ENCODE data around the gene NT5DC3.

Gene NT5DC3

DNA sequence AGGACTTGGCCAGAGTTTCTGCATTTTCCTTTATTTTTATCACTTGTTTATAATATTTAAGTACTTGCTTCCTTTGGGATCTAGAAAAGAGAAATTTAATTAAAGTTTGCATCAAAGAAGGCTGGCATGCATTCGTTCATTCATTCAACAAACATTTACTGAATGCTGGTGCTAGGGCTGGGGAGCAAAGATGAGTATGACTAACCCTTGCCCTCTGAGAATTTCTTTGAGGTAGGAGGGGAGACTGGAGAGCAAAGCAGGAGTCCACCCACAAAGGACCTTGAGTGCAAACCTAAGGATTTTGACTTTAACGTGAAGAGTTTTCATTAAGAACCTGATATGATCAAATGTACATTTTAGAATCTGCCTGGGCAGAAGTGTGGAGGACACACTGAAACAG, 16.1 kb upstream of the NT5DC3 start:
- DNase-seq (ENCODE audit: low spot score) = no peak
- in situ Hi-C loops (cut with MboI; ENCODE audit: low sequenced_read_pairs, unreplicated experiment) = no loop called here
- TF ChIP-seq, protein P1, sequence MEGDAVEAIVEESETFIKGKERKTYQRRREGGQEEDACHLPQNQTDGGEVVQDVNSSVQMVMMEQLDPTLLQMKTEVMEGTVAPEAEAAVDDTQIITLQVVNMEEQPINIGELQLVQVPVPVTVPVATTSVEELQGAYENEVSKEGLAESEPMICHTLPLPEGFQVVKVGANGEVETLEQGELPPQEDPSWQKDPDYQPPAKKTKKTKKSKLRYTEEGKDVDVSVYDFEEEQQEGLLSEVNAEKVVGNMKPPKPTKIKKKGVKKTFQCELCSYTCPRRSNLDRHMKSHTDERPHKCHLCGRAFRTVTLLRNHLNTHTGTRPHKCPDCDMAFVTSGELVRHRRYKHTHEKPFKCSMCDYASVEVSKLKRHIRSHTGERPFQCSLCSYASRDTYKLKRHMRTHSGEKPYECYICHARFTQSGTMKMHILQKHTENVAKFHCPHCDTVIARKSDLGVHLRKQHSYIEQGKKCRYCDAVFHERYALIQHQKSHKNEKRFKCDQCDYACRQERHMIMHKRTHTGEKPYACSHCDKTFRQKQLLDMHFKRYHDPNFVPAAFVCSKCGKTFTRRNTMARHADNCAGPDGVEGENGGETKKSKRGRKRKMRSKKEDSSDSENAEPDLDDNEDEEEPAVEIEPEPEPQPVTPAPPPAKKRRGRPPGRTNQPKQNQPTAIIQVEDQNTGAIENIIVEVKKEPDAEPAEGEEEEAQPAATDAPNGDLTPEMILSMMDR (IDR thresholded peaks at IDR 0.05; ENCODE audit: borderline replicate concordance, control extremely low read depth, extremely low read depth, insufficient read depth, missing control alignments) = no peak

DNA sequence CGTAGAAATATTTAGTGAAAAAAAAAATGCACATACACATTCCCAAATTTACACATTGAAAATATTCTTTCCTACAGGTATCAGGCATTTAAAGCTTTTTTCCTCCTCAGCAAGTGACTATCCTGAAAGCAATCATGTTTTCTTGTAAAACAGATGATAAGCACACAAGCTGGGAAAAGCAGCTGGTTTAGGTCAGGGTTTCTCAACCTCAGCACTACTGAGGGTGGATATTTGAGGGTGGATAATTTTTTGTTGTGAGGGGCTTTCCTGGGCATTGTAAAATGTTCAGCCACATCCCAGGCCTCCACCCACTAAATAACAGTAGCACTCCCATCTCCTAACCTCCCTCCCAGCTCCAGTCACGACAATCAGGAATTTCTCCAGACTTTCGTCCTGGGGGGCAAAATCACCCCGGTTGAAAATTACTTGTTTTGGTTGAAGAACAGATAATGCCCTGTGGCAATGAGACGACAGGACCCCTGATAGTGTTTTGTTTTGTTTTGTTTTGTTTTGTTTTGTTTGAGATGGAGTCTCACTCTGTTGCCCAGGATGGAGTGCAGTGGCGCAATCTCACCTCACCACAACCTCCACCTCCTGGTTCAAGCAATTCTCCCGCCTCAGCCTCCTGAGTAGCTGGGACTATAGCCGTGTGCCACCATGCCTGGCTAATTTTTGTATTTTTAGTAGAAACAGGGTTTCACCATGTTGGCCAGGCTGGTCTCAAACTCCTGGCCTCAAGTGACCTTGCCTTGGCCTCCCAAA, 15.0 kb upstream of the NT5DC3 start:
- TF ChIP-seq, protein P1 (IDR thresholded peaks at IDR 0.05; ENCODE audit: borderline replicate concordance, control extremely low read depth, extremely low read depth, insufficient read depth, missing control alignments) = no peak
- no peak for DNase-seq (ENCODE audit: low spot score)
- in situ Hi-C loops (cut with MboI; ENCODE audit: low sequenced_read_pairs, unreplicated experiment) = no loop called here

DNA sequence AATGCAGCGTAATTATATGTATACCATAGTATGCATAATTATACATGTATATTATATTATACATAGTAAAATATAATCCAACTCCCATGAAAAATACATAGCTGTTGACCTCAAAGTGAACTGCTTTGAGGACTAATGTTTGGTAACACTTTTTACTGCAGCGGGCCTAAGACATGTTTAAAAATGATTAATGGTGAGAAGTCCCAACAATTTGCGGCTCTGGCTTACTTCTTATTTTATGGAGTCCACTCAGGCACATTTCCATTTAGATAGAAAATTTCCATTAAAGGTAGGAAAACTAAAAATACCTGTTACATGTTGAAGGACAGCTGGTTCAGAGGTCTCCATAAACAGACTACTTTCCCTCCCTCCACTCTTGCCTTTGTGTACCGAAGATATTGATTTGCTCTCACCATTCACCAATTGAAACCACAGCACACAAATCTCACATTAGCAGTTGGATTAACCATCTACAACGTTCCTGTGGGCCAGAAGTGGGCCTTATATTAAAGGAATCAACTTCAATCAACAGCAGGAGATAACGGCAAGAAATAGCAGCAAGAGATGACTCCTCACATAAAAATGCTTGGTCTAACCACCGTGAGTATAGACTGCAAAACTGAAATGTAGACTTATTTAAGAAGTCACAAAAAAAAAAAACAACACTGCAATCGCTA, 14.1 kb upstream of the NT5DC3 start:
- in situ Hi-C loops (cut with MboI; ENCODE audit: low sequenced_read_pairs, unreplicated experiment) = no loop called here
- DNase-seq (ENCODE audit: low spot score) = no peak
- TF ChIP-seq, protein P1 (IDR thresholded peaks at IDR 0.05; ENCODE audit: borderline replicate concordance, control extremely low read depth, extremely low read depth, insufficient read depth, missing control alignments) = no peak

DNA sequence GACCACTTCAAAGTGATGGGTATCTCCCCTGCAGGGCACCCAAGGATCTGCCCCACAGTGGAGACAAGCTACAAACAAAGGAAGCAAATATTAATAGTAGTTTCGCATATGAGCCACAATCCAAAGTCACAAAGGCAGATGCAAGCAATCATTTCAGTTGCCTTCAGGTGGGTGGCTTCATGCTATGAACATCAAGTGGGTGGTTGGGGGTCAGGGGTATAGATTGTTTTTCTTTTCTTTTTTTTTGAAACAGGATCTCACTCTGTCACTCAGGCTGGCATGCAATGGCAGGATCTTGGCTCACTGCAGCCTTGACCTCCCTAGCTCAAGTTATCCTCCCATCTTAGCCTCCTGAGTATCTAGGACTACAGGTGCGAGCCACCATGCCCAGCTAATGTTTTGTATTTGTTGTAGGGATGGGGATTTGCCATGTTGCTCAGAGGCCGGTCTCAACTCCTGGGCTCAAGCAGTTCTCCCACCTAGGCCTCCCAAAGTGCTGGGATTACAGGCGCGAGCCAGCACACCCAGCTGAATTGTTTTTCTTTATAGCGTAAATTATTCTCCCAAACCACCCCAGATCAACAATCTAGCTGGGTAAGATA, 13.4 kb upstream of the NT5DC3 start:
- TF ChIP-seq, protein P1 (IDR thresholded peaks at IDR 0.05; ENCODE audit: borderline replicate concordance, control extremely low read depth, extremely low read depth, insufficient read depth, missing control alignments) = no peak
- in situ Hi-C loops (cut with MboI; ENCODE audit: low sequenced_read_pairs, unreplicated experiment) = no loop called here
- DNase-seq (ENCODE audit: low spot score) = no peak

DNA sequence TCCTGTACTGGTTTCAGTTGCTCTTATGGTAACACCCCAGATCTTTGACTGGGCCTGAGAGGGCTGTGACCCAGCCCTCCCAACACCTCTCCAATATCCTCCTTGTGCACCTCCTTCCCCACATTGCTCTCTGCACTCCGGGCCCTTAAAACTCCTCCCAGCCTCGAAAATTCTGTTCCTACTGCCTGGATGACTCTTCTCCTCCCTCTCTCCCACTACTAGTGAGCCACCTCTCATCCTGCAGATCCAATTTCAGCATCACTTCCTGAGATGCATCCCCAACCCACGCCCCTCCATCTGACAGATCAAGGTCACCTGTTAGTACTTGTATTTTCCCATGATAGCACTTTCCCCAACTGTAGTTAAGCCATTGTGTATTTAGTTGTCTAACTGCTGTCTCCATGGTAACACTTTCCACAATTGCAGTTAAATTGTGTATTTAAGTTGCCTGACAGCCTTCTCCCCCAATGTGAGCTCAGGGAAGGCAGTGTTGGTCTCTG, 11.5 kb upstream of the NT5DC3 start:
- TF ChIP-seq, protein P1 (IDR thresholded peaks at IDR 0.05; ENCODE audit: borderline replicate concordance, control extremely low read depth, extremely low read depth, insufficient read depth, missing control alignments) = no peak
- no peak for DNase-seq (ENCODE audit: low spot score)
- in situ Hi-C loops (cut with MboI; ENCODE audit: low sequenced_read_pairs, unreplicated experiment) = no loop called here

DNA sequence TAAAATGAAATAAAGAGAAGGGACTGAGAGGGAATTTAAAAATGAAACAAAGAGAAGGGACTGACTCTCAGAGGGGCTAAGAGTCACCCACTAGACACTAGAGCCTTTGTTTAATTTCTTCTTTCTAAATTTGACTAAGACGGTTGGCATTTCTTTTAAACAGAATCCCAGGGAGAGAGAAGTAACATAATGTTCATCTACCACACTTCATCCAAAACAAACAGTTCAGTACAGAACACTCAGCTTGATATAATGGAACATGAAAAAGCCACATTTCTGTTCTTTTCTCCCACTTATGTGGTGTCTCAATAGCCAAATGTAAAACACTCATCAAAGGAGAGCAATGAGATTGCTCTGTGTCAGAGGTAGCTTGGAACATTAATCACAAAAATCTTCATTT, 10.1 kb upstream of the NT5DC3 start:
- TF ChIP-seq, protein P1 (IDR thresholded peaks at IDR 0.05; ENCODE audit: borderline replicate concordance, control extremely low read depth, extremely low read depth, insufficient read depth, missing control alignments) = no peak
- no peak for DNase-seq (ENCODE audit: low spot score)
- in situ Hi-C loops (cut with MboI; ENCODE audit: low sequenced_read_pairs, unreplicated experiment) = no loop called here
